ENCODE data around the gene SSTR3. TPM values are rescaled to one million over a fixed set of nuclear protein-coding genes. Genes with fewer than 3 reads are reported as not detected.

Gene SSTR3
- total RNA-seq, 2 donors from 2014 or later, result 0.11 to 0.20 TPM

DNA sequence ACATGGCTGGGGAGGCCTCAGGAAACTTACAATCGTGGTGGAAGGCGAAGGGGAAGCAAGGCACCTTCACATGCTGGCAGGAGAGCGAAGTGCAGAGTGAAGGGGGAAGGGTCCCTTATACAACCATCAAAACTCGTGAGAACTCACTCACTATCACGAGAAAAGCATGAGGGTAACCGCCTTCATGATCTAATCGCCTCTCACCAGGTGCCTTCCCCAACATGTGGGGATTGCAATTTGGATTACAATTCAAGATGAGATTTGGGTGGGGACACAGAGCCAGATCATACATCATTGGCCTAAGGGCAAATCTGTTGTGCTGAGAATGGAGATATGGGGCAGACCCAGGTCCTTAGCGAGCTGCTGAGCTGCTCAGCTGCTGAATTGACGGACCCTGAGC is 37.3 kb downstream of the SSTR3 start:
- no peak overlapping the region for H3K27ac ChIP-seq (ENCODE audit: low read depth, low read length)
- H3K36me3 ChIP-seq (ENCODE audit: control insufficient read depth, insufficient read depth, low read length), result no peaks in the 10 kb centered on the region
- no peak overlapping the region for H3K27ac Mint-ChIP-seq
- no peak overlapping the region for H3K4me3 Mint-ChIP-seq
- peak; percentile 24 for DNase-seq
- H3K4me1 Mint-ChIP-seq, result peaks cover 5% of the 10 kb centered on the region
- H3K27me3 ChIP-seq (ENCODE audit: control insufficient read depth, insufficient read depth, low read length, poor library complexity, severe bottlenecking), result no peaks in the 10 kb centered on the region
- no peaks in the 10 kb centered on the region for H3K9me3 Mint-ChIP-seq
- peaks cover 12% of the 10 kb centered on the region for H3K27me3 Mint-ChIP-seq (ENCODE audit: insufficient read depth)
- 90 to 97% methylated on average over 6 to 9 of the region's 9 CpGs for WGBS, 2 experiments (ENCODE audit: insufficient coverage in 1 of 2, insufficient read length in 1 of 2)
- no peak overlapping the region for H3K4me3 ChIP-seq (ENCODE audit: low read length)
- H3K9me3 ChIP-seq (ENCODE audit: control insufficient read depth, low read length), result no peaks in the 10 kb centered on the region
- H3K4me1 ChIP-seq (ENCODE audit: control insufficient read depth, insufficient read depth, low read length), result peaks cover 7% of the 10 kb centered on the region
- TF ChIP-seq, protein P1, sequence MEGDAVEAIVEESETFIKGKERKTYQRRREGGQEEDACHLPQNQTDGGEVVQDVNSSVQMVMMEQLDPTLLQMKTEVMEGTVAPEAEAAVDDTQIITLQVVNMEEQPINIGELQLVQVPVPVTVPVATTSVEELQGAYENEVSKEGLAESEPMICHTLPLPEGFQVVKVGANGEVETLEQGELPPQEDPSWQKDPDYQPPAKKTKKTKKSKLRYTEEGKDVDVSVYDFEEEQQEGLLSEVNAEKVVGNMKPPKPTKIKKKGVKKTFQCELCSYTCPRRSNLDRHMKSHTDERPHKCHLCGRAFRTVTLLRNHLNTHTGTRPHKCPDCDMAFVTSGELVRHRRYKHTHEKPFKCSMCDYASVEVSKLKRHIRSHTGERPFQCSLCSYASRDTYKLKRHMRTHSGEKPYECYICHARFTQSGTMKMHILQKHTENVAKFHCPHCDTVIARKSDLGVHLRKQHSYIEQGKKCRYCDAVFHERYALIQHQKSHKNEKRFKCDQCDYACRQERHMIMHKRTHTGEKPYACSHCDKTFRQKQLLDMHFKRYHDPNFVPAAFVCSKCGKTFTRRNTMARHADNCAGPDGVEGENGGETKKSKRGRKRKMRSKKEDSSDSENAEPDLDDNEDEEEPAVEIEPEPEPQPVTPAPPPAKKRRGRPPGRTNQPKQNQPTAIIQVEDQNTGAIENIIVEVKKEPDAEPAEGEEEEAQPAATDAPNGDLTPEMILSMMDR (conservative IDR thresholded peaks at IDR 0.05), result no peak
- no peak overlapping the region for H3K9ac ChIP-seq (ENCODE audit: extremely low read depth, low read length, poor library complexity, severe bottlenecking)
- no peaks in the 10 kb centered on the region for H3K36me3 Mint-ChIP-seq (ENCODE audit: low read depth)

DNA sequence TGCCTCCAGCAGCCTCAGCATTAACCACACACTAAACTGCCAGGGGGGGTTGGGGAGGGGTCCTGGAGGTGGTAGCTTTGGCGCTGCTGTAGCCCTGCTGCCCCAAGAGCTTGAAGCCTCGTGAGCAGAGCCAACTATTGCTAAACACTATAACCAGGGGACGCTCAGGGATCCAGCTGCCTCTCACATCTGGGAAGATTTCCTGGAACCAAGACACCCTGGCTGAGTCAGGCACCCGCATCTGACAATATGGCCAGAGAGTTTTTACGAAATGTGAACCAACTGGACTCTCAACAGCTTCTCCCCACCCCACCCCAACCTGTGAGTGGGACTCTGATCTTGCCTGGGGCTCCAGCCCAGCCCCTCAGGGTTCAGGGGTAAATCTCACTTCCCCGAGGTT is 38.6 kb downstream of the SSTR3 start:
- Histone ChIP-seq H3K9ac (ENCODE audit: extremely low read depth, low read length, poor library complexity, severe bottlenecking) (no peak overlapping the region), H3K27me3 (ENCODE audit: control insufficient read depth, insufficient read depth, low read length, poor library complexity, severe bottlenecking) (no peaks in the 10 kb centered on the region), H3K4me3 (ENCODE audit: low read length) (no peak overlapping the region), H3K36me3 (ENCODE audit: control insufficient read depth, insufficient read depth, low read length) (no peaks in the 10 kb centered on the region), H3K27ac (ENCODE audit: low read depth, low read length) (no peak overlapping the region), H3K9me3 (ENCODE audit: control insufficient read depth, low read length) (no peaks in the 10 kb centered on the region), H3K4me1 (ENCODE audit: control insufficient read depth, insufficient read depth, low read length) (peaks cover 7% of the 10 kb centered on the region)
- H3K4me1 Mint-ChIP-seq, result peaks cover 5% of the 10 kb centered on the region
- TF ChIP-seq, protein P1 (conservative IDR thresholded peaks at IDR 0.05), result no peak
- no peaks in the 10 kb centered on the region for H3K36me3 Mint-ChIP-seq (ENCODE audit: low read depth)
- H3K9me3 Mint-ChIP-seq, result no peaks in the 10 kb centered on the region
- peaks cover 14% of the 10 kb centered on the region for H3K27me3 Mint-ChIP-seq (ENCODE audit: insufficient read depth)
- H3K4me3 Mint-ChIP-seq, result no peak overlapping the region
- peak; percentile 31 for DNase-seq
- 88 to 92% methylated on average over 2 to 6 of the region's 6 CpGs for WGBS, 2 experiments (ENCODE audit: insufficient coverage in 1 of 2, insufficient read length in 1 of 2)
- no peak overlapping the region for H3K27ac Mint-ChIP-seq

DNA sequence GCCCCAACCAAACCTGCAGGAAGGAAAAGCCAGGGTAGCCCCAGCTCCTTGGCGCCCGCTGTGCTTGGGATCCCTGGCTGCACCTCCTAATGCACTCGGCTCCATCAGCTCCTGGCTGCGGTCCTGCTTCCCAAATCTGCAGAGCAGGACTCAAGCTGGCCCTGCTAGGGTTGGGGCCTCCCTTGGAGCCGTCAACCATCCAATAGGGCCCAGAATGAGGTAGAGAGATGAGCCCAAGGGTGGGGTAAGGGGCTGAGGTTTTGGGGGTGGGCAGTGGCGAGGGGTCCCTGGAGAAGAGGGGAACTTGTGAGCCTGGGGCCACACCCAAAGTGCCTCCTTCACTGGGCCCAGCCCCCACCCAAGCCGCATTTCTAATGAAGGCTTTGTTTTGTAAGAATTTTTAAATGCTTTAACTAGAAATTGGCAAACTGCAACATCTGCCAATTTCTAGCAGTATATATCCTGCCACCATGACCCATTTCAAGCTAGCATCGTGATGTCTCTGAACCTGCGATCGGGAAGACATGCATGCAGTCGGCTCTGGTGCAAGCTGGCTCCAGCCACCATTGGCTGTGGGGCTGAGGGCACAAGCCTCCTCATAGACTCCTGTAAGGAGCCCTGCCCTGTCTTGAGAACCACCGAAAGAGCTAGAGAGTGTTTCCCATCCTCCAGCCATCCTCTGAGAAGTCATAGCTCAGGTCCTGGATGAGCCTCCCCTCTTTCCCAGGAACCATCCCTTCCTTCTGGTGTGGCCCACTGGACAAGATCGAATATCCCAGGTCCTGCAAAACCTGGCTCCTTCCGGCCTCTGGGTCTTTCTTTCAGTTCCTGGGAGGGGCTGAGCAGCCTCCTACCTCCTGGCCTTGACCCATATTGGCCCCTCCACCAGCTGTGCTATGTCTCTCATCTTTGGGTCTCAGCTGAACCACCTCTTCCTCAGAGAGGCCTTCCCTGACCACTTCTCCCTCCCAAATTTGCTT is 39.7 kb downstream of the SSTR3 start:
- Histone ChIP-seq H3K27me3 (ENCODE audit: control insufficient read depth, insufficient read depth, low read length, poor library complexity, severe bottlenecking) (no peaks in the 10 kb centered on the region), H3K4me1 (ENCODE audit: control insufficient read depth, insufficient read depth, low read length) (peaks cover 7% of the 10 kb centered on the region), H3K9ac (ENCODE audit: extremely low read depth, low read length, poor library complexity, severe bottlenecking) (no peak overlapping the region), H3K4me3 (ENCODE audit: low read length) (no peak overlapping the region), H3K9me3 (ENCODE audit: control insufficient read depth, low read length) (no peaks in the 10 kb centered on the region), H3K27ac (ENCODE audit: low read depth, low read length) (no peak overlapping the region), H3K36me3 (ENCODE audit: control insufficient read depth, insufficient read depth, low read length) (no peaks in the 10 kb centered on the region)
- peak; percentile 41 for DNase-seq
- Mint-ChIP-seq H3K4me1 (no peaks in the 10 kb centered on the region), H3K36me3 (ENCODE audit: low read depth) (no peaks in the 10 kb centered on the region), H3K27me3 (ENCODE audit: insufficient read depth) (peaks cover 14% of the 10 kb centered on the region), H3K27ac (no peak overlapping the region), H3K9me3 (no peaks in the 10 kb centered on the region), H3K4me3 (no peak overlapping the region)
- WGBS, 2 experiments (ENCODE audit: insufficient coverage in 1 of 2, insufficient read length in 1 of 2), result 90 to 91% methylated on average over 6 to 14 of the region's 14 CpGs
- TF ChIP-seq, protein P1 (conservative IDR thresholded peaks at IDR 0.05), result no peak

All from endodermal cell (in vitro differentiated cells).